Epithelial cell of proximal tubule (primary cell): ENCODE data around the gene CHPF. TPM values are rescaled to one million over a fixed set of nuclear protein-coding genes. Genes with fewer than 3 reads are reported as not detected.

ENCODE experiments used
- DNase-seq: peaks from one replicate; pipeline ENCODE4 v3.0.0-alpha.2; 2011; ENCODE audit warnings: low read depth
- H3K4me3 ChIP-seq: 2 replicates; pipeline ENCODE4 v1.5.1; 2011; ENCODE audit warnings: low read depth, mild to moderate bottlenecking, low read length
- CTCF ChIP-seq: conservative IDR thresholded peaks from 2 replicates; pipeline ENCODE4 v1.5.1; 2012; ENCODE audit warnings: low read depth, mild to moderate bottlenecking, low read length
- total RNA-seq: library from RNA; depleted of rRNA; stranded (reverse); fragments of >200 nt; gene quantifications from 2 replicates; pipeline ENCODE4 v1.2.3, GENCODE V29; 2015

The CHPF gene
- total RNA-seq, 1 donor from 2014 or later = 122 TPM

- peak; percentile 96 for TF ChIP-seq CTCF
- no peak for DNase-seq
- peak overlapping the region; percentile 71 for H3K4me3 ChIP-seq
Observed at GRCh38 chr2:219541611-219542180, 1.9 kb downstream of the CHPF start.

GRCh38 chr2:219540784-219541504 is 2.7 kb downstream of the CHPF start:
- TF ChIP-seq CTCF = no peak
- no peak for DNase-seq
- no peak overlapping the region for H3K4me3 ChIP-seq

DNA sequence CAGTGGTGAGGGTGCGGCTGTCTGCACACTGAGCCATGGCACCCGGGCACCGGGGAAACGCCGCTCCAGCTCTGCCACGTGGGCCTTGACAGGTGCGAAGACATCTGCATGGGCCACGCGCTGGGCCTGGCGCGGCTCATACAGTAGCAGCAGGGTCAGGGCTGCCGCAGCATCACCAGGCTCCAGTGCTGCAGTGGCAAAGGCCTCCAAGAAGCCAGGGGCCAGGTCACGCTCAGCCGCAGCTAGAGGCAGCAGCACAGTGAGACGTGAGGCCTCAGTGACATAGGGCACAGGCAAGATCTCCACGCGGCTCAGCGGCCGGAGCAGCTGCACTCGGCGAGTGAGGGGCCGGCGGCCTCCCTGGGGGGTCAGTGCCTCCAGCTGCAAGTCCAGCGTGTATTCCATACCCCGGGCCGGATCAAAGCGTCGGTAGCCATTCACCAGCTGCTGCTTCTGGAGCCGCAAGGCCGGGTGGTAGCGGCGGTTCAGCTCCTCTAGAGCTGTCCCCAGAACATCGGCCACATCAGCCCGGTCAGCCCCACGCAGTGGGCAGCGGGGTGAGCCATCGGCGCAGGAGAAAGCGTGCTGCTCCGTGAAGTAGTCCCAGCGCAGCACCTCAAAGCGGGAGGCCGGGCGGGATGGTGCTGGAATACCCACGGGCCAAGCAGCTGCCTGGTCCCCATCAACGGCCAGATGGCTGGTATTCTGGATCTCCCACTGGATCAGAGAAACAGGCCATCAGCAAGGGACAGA is 3.5 kb downstream of the CHPF start:
- TF ChIP-seq CTCF = no peak
- H3K4me3 ChIP-seq = no peak overlapping the region
- no peak for DNase-seq

DNA sequence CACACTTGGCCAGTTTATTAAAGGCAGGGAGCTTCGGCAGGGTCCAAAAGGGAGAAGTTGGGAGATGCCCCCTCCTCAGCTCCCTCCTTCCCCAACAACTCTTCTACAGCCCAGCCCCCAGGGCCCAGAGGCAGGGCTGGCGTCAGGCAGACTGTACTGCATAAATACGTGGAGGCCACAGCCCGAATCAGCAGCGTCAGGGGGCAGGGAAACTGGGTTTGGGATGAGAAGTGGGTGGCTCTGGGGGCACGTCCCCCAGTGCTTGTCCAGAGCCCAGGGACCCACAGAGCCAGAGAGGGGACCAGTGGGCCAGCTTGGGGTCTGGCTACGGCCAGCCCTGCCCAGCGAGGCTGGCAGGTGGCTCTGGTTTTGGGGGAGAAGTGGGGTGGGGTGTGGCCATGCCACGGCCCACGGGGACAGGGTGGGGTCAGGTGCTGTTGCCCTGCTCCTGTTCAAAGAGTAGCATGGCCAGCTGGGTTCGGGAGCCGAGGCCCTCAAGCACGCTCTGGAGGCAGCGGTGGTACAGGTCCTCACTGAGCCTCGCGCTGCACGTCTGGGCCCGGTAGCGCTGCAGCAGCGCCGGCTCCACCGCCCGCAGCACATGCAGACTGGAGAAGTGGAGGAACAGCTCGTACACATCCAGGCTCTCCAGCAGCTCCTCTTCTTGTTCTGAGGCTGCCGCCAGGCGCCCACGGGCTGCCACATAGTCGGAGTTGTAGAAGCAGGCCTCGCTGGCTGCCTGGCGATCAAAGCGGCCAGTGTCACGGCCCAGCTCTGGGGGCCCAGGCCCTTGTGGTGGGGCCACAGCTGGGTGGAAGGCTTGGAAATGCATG is 4.4 kb downstream of the CHPF start:
- TF ChIP-seq CTCF = no peak
- DNase-seq = no peak
- H3K4me3 ChIP-seq = no peak overlapping the region

DNA sequence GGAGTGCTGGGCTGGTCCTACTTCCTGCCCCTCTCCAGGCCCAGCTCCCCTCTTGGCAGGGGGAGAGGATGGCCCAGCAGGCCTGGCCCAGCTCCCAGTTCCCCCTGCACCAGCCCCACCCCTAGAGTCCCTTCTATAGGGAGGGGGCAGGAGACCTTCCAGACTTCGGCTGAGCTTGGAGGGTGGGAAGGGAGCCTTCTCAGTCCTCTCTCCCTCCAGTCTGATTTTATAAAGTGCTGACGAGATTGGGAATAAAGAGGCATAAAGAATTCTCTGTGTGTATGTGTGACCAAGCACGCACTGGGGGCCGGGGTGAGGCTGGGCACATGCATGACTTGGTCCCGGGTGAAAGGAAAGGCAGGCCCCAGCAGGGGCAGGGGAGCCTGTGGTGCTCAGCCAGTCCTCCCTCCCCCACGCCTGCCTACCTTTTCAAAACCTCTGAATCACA is 5.1 kb downstream of the CHPF start:
- DNase-seq = no peak
- H3K4me3 ChIP-seq = no peak overlapping the region
- TF ChIP-seq CTCF = no peak

- TF ChIP-seq CTCF = no peak
- H3K4me3 ChIP-seq = no peak overlapping the region
- no peak for DNase-seq
Observed at GRCh38 chr2:219537657-219538488, 5.7 kb downstream of the CHPF start.
